GM18505 (cell line): ENCODE results near the gene EMILIN2.

Experiments used
- ATAC-seq: cut with Tn5 transposase; IDR thresholded peaks from one replicate; pipeline ENCODE4 v1.9.1; 2021; ENCODE audit not compliant: unreplicated experiment
- POLR2A ChIP-seq: IDR thresholded peaks from 4 replicates; pipeline ENCODE4 v1.6.1; 2011; ENCODE audit warnings: borderline replicate concordance; ENCODE audit not compliant: insufficient read depth, insufficient read length; ENCODE audit errors: extremely low read depth

Gene EMILIN2

DNA sequence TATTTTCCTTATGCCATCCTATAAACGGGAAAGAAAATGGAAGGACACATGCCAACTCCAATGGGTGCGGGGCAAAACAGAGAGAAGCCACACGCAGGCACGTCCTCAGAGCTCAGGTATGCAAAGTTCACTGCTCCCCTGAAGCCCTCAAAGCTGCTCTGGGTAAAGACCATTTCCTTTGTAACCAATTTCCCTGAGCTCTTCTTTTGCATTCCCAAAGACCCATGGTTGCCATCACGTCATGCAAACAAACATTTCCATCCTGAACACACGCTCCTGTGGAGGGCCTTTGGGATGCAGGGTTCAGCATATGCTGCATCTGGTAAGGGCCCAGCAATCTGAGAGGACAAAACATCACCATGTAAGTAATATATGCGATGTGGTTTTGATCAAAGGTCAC, 69.4 kb downstream of the EMILIN2 start:
- TF ChIP-seq POLR2A = no peak
- ATAC-seq = no peak

DNA sequence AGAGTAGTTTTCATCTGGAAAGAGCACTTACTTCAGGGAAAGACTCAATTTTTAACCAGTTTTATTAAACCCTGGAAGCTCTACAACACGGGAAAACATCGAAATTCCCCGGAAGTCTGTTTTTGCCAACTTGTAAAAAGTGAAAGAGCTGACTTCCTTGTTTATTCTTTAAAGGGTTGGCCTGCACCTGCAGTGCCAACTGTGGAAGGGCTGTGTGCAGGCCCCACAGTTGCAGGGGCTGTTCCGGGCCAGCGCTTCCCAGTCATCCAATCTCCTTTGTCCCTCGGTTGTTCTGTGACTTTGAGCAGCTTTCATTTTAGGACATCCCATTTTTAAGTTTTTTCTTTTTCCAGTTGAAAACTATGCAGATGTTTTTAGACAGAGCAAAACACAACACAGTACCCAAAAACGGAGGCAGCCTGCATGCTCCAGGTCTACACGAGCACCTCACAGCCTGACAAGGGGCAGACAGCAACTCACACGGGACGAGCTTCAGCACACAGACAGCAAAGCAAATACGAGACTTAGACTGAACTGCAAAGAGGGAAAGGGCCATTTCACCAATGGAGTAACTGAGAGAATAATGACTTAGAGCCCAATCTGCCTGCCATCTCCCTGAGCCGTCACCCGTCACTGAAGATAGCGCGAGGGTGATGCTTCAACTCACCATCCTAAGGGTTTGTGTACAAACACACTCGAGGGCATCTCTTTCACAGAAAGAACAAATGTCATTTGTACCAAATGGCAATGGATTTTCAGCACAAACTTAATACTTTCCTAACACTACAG, 70.6 kb downstream of the EMILIN2 start:
- no peak for ATAC-seq
- TF ChIP-seq POLR2A = no peak

DNA sequence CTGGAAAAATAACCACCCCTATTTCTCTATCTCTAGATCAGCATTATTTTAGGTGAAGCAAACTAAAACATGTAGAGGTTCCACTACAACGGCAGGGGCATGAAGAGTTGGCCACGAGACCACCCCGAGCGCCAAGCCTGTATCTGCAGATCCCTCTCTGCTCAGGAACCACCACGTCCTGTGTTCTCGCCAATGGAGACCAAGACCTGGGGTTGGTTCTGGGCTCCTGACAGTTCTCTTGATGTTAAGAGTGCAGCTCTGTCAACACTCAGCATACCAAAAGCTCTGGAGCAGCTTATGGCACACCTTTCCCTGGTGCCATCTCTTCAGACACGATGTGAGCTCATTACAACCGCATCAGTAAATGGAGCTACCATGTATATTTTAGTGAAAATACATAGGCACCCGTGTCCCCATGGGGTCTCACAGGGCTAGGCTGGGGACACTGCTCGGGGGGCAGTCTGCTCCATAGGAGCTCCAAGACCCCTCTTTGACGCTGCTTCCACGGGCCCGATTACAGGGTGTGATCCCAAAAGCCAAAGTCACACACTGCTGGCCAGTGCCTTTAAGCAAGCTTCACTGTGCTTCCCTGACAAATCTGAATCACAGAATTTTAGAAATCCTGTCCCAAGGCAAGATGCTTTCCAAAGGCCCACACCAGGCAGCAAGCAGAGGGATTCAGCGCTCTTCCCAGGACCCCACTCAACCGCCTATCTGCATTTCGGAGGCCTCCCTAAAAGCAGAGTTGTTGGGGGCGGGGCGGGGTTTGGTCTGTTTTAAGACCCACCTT, 72.2 kb downstream of the EMILIN2 start:
- ATAC-seq = no peak

DNA sequence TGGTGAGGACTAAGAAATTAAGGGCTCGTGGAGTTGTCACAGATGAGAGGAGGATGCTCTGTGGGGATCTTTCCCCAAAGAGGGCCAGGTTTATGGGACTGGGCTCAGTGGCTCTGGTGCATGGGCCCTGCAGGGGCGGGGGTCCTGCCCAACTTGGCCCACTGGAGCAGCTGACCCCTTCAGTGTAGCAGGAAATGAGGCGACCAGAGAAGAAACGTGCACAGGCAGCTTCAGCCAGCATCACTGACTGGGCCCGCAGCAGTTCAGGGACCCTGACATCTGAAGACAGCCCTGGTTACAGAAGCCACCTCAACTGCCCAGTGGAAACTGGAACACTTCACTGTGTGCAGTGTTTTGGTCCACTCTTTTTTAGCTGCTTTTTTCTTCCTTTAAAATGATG, 72.8 kb downstream of the EMILIN2 start:
- no peak for ATAC-seq
- no peak for TF ChIP-seq POLR2A

More for the DNA sequence above, 72.2 kb downstream of the EMILIN2 start:
- TF ChIP-seq POLR2A = no peak

DNA sequence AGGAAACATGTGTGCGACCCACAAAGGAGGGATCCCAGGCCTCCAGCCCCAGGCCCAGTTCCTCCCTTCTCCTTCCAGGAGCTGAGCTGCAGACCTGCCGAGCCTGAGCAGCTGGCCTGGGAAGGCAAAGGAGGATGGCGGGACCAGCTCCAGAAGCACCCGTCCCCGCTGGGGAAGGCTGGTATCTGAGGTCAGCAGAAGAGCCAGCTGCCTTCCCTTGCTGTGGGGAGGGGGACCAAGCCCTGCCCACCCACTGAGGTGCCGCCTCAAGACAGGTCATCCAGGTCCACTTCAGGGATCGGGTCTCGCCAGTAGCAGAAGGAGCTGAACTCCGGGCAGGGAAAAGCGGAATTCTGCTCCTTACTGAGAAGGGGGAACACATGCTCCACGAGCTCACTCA, 73.2 kb downstream of the EMILIN2 start:
- no peak for ATAC-seq
- TF ChIP-seq POLR2A = no peak

DNA sequence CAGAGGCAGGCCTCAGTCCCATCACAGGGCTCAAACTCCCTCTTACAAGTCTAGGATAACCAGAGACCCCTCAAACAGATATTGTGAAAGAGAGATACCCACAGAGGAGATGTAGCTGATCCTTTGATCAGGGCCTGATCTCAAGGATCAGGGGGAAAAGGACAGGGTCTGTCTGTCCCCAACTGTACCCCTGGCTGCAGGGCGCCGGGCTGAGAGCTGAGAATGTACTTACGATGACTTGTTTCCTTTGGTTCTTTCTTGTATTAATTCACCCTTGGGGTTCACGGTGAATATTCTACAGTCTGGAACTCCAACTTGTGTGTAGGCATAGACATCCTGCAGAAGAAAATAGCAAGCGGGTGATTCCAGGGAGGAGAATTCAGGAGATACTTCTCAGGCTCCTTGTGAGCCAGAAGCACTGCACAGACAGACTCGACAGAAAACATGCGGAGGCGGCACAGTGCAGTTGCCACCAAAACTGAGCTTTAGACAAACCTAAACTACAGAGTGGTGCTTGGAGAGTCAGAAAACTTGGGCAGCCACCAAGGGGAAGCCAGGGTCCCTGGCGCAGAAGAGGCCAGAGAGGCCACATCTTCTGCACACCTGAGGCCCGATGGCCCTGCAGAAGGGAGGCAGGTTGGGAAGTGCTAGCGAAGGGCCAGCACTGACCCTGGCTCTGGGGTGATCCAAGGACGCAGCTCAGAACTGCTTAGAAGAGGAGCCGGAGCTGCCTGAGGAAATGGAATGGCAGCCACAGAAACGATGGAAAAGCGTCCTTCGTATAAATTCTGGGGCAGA, 73.9 kb downstream of the EMILIN2 start:
- TF ChIP-seq POLR2A = no peak
- ATAC-seq = no peak

DNA sequence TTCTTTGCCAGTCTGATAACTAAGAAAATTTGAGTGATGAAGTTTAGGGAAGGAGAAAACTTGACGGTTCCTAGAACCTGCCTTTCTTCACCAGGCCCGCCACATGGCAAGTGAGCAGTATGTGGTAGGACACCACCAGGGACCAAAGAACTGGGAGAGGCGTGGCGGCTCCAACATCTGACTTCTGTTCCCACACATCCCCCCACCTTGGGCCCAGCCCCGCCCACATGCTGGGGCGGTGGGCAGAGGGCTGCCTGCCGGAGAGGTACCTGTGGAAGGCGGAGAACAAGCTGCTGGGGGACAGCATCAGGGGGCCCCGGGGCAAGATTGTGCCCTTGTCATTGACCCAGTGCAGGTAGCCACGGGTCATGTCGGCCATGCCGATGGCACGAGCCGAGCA, 75.0 kb downstream of the EMILIN2 start:
- no peak for ATAC-seq
- no peak for TF ChIP-seq POLR2A

DNA sequence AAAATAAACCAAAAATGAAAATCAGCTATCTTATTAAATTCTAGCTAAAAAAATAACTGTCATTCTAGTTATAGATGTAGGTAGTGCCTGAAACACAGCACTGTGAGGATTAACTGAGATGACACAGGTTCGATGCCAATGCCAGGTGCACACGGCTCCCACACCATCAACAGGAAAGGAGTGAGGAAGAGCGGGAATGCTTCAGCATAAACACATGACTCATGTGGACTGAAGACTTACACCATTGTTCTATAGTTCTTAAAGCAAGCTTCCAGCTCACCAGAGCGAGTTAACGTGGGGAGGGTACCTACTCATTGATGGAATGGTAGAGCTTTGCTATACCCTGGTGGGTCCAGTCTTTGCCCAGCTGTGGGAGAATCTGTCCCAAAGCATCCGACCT, 76.7 kb downstream of the EMILIN2 start:
- no peak for TF ChIP-seq POLR2A
- ATAC-seq = no peak

DNA sequence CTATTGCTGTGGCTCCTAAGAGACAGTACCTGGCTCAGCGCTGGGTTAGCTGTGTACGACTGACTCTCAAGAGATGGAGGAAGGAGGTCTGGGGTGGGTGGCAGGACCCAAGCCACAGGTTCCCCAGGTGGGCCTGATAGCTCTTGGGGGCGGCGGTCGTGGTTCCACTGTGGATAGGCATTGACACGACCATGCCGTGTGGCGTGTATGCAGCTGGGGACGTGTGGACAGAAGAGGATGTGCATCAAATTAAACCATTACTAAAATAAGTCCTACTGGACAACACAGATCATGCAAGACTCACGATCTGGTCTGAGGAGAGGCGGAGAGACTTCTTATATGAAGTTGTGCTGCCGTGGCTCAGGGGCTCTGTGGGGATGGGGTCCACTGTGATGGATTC, 78.1 kb downstream of the EMILIN2 start:
- no peak for TF ChIP-seq POLR2A
- no peak for ATAC-seq

DNA sequence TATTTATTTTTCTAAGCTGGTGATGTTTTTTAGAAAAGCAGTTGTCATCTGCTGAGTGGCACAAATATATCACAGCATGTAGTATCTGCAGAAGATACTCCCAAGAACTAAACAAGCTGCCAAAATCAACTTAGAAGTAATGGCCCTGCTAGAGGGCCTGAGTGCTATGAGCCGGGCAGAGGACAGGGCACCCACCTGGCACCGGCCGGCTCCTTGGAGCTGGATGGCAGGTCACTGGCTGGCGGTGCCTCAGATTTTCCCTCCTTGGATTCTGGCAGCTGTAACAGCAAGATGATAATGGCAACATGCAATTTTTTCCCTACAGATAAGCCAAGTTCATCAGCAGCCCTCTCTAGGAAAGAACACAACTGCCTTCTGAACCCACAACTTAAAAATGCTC, 79.7 kb downstream of the EMILIN2 start:
- ATAC-seq = no peak
- no peak for TF ChIP-seq POLR2A

DNA sequence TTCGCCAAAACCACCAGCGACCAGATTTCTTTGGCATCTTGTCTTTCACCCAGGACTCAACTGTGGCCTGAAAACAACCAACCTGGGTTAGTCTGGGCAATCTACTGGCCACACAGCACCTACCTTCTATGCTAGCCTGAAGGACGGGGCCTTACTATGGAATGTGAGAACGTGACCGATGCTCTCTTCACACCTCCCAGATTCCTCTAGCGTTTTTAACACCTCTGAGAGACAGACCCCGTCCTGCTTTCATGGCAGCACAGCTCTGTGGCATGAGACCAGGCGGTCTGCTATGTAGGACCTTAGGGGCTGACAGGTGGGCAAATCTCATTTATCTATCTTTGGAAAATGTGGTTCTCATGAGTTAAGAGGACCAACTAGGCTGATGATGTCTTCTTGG, 80.9 kb downstream of the EMILIN2 start:
- ATAC-seq = no peak
- no peak for TF ChIP-seq POLR2A

DNA sequence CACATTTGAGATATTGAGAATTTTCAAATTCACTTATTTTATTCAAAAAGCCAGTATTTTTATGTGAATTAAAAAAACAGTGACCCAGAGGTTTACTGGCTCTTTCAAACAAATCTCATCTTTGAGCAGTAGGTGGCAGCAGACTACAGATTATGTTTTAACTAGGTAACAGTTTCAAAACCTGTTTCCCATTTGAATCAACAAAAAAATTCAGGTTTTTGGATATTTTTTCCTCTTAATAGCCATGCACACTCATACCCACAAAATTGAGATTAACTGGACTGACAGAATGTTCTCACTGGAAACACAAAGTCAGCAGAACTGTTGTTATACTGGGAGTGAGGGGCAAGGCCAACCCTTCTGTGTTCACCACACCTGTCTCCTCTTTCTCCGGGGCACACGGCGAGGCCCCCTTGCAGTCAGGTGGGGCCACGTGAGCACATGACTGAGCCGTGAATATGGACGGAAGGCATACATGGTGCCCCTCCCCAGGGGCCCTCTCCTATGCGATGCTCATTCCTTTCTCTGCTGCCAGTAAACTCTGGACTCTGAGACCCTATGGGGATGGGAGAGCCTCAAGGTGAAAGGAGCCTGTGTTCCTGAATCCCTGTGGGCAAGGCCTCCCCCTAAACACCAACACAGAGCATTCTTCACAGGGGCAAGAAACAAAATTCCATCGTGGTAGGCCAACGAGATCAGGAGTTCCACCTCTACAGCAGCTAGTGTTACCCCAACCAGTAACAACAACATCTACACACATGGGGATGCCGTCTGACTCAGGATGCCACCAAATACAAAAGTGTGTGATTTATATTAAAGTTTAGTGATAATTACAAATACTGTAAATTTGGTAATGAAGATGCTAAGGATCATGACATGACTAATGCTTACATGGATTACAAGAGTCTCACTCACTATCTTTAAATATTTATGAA, 85.7 kb downstream of the EMILIN2 start:
- ATAC-seq = no peak
- TF ChIP-seq POLR2A = no peak
